Gastrocnemius medialis (tissue), 4 donors: Measurements from ENCODE around the gene ATP2A2.

Experiments
- CTCF ChIP-seq, 5 experiments: fragments of 450-650 bp in 3 of 5; fragments of 200-600 bp in 2 of 5; sonication (generic) in 2 of 5; IDR thresholded peaks in 4 of 5; conservative IDR thresholded peaks in 1 of 5; 1 replicate in 4 of 5; 2 replicates in 1 of 5; pipeline ENCODE4 v1.5.1; 2016 to 2019; ENCODE audit warnings: antibody characterized with exemption in 5 of 5, mild to moderate bottlenecking in 3 of 5, moderate library complexity in 3 of 5
- POLR2A ChIP-seq, 2 donors: fragments of 450-650 bp; IDR thresholded peaks; one replicate each; pipeline ENCODE4 v1.6.1; 2017; ENCODE audit warnings: antibody characterized with exemption in 2 of 2, mild to moderate bottlenecking in 2 of 2, moderate library complexity in 2 of 2

- TF ChIP-seq CTCF (IDR thresholded peaks at IDR 0.05 in 4 of 5, conservative IDR thresholded peaks at IDR 0.05 in 1 of 5) (no peak), POLR2A (IDR thresholded peaks at IDR 0.05) (no peak)
Measured at GRCh38 chr12:110339184-110339952, 58.3 kb downstream of the ATP2A2 start.
